ENCODE data around the gene WFS1.

WFS1 gene

DNA sequence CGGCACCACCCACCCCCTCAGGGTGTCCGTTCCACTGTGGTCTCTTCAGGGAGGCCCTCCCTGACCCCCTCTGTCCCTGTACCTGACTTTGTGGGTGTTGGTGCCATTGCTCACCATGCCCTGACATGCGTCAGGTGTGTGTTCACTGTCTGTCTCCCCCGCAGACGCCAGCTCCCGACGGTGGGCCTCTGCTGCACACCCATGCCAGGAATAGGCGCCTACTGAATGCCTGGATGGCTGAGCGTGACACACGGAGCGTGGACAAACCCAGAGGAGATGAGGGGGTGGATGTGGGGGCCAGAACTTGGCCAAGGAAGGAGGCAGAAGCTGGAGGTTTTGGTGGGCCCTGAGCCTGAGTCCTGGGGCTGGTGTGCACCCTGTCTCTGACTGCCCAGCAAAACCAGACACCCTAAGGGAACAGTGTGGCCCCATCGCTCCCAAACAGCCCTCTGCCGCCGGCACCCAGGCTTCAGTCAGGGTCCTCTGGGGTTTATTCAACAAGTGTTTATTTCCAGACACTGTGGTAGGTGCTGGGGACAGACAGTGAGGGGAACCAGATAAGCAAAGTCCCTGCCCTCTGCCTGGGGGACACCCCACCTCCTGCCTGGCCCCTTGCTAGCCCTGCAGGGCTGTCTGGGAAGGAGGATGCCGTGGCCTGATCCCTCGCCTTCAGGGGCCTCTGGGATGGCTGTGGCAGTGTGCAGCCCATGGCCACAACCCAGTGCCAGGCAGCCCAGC lies 76.9 kb downstream of the WFS1 start:
- WGBS: 93% methylated on average over 16 of the region's 16 CpGs
- Histone ChIP-seq H3K4me1 (ENCODE audit: insufficient read depth, low read length) (no peaks in the 10 kb centered on the region), H3K9me3 (ENCODE audit: insufficient read depth, low read depth, low read length) (no peaks in the 10 kb centered on the region), H3K27me3 (ENCODE audit: insufficient read depth, low read length) (no peaks in the 10 kb centered on the region), H3K27ac (ENCODE audit: low read depth, low read length) (no peak overlapping the region), H3K36me3 (ENCODE audit: insufficient read depth, low read length) (no peaks in the 10 kb centered on the region), H3K4me3 (ENCODE audit: low read length) (no peak overlapping the region), H3K9ac (ENCODE audit: low read depth, low read length) (no peak overlapping the region)

DNA sequence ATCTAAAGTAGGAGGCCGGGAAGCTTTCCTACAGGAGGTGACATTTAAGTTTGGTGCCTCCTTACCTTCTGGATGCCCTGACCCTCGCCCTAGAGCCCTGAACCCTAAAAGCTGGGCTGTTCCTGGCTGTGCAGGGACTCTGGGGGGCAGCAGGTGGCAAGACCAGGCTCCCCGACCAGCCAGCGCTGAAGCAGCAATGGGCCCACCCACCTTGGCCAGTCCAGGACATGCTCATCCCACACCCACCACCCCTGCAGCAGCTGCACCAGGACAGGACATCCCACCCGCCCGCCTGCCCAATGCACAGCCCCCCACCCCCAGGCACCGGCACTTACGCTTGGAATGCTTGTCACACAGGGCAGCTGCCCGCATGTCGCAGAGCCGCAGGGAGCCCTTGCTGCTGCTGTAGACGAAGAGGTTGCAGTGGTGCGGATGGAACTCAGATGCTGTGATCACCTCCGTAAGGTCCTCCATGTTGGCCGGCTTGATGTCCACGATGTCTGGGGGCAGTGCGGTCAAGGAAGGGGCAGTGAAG lies 77.9 kb downstream of the WFS1 start:
- Histone ChIP-seq H3K36me3 (ENCODE audit: insufficient read depth, low read length) (no peaks in the 10 kb centered on the region), H3K27ac (ENCODE audit: low read depth, low read length) (no peak overlapping the region), H3K4me3 (ENCODE audit: low read length) (no peak overlapping the region), H3K9me3 (ENCODE audit: insufficient read depth, low read depth, low read length) (no peaks in the 10 kb centered on the region), H3K27me3 (ENCODE audit: insufficient read depth, low read length) (no peaks in the 10 kb centered on the region), H3K9ac (ENCODE audit: low read depth, low read length) (no peak overlapping the region), H3K4me1 (ENCODE audit: insufficient read depth, low read length) (no peaks in the 10 kb centered on the region)
- 89% methylated on average over 17 of the region's 17 CpGs for WGBS

DNA sequence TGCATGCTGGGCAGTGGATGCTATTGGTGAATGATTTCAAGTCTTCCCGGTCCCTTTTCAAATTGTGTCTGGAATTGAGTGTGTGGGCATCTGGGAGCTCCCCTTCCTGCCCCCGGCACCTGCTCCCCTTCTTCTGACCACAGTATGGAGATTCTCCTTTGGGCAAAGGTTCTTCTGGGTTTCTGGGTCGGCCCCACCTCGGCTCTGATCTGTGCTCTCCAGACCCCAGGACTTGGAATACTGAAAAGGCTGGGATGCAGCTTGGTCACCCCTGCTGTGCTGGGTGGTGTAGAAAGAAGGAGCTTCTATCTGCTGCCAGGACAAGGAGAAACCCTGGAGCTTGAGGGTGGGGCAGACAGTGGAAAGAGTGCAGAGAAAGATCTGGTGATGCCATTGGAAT lies 78.8 kb downstream of the WFS1 start:
- Histone ChIP-seq H3K4me1 (ENCODE audit: insufficient read depth, low read length) (no peaks in the 10 kb centered on the region), H3K9me3 (ENCODE audit: insufficient read depth, low read depth, low read length) (no peaks in the 10 kb centered on the region), H3K4me3 (ENCODE audit: low read length) (no peak overlapping the region), H3K36me3 (ENCODE audit: insufficient read depth, low read length) (no peaks in the 10 kb centered on the region), H3K27me3 (ENCODE audit: insufficient read depth, low read length) (no peaks in the 10 kb centered on the region), H3K27ac (ENCODE audit: low read depth, low read length) (no peak overlapping the region), H3K9ac (ENCODE audit: low read depth, low read length) (no peak overlapping the region)
- 89% methylated on average over 4 of the region's 4 CpGs for WGBS

DNA sequence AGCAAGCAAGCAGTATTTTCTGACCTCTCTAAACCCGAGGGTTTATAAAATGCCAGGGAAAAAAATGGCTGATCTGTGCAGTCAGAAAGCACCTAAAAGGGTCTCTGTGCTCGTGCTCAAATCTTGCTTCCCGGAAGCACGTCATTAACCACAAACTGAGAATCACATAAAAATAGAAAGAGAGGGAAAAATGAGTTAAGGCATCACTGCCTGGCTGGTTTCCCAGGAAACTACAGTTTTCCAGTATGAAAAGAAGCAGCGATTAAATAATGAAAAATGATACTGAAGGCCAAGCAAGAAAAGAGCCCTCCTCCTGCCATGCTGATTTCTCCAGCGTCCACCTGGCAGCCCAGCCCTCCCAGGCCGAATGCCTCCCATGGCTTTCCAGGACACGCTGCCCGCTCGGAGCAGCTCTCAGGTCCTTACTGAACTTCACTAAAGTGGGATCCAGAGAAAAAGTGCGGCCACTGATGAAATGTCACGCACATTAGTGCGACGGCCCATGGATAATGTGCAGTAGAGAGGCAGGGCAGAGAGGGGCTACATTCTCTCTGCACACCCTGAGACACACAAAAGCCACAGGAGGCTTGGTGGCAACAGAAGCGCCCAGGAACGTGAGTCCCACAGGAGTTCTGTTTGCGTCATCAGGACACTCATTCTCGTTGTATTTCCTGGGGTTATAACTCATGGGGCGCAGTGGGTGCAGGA lies 80.4 kb downstream of the WFS1 start:
- Histone ChIP-seq H3K9me3 (ENCODE audit: insufficient read depth, low read depth, low read length) (no peaks in the 10 kb centered on the region), H3K27ac (ENCODE audit: low read depth, low read length) (no peak overlapping the region), H3K9ac (ENCODE audit: low read depth, low read length) (no peak overlapping the region), H3K27me3 (ENCODE audit: insufficient read depth, low read length) (no peaks in the 10 kb centered on the region), H3K36me3 (ENCODE audit: insufficient read depth, low read length) (no peaks in the 10 kb centered on the region), H3K4me1 (ENCODE audit: insufficient read depth, low read length) (no peaks in the 10 kb centered on the region), H3K4me3 (ENCODE audit: low read length) (no peak overlapping the region)
- 91% methylated on average over 17 of the region's 19 CpGs for WGBS

DNA sequence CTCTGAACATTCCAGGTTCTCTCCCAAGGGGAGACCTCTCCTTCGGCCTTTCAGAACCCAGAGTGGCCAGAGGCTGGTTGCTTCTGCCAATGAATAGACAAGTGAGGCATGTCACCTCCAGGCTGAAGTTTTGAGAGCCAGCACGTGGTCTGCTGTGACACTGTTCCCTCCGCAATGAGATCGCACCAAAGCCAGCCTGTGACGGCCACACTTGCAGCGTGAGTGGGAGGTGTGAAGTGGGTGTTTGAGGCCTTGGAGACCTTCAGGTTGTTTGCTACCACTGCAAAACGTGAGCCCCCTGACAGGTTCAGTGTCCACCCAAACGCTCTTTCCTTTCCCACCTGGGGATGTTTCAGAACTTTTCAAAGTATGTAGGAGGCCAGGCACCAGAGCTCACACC lies 81.0 kb downstream of the WFS1 start:
- no peaks in the 10 kb centered on the region for H3K27me3 ChIP-seq (ENCODE audit: insufficient read depth, low read length)
- 93% methylated on average over 8 of the region's 8 CpGs for WGBS
- no peaks in the 10 kb centered on the region for H3K9me3 ChIP-seq (ENCODE audit: insufficient read depth, low read depth, low read length)
- no peak overlapping the region for H3K4me3 ChIP-seq (ENCODE audit: low read length)
- no peaks in the 10 kb centered on the region for H3K4me1 ChIP-seq (ENCODE audit: insufficient read depth, low read length)
- H3K9ac ChIP-seq (ENCODE audit: low read depth, low read length): no peak overlapping the region
- H3K36me3 ChIP-seq (ENCODE audit: insufficient read depth, low read length): no peaks in the 10 kb centered on the region
- no peak overlapping the region for H3K27ac ChIP-seq (ENCODE audit: low read depth, low read length)

DNA sequence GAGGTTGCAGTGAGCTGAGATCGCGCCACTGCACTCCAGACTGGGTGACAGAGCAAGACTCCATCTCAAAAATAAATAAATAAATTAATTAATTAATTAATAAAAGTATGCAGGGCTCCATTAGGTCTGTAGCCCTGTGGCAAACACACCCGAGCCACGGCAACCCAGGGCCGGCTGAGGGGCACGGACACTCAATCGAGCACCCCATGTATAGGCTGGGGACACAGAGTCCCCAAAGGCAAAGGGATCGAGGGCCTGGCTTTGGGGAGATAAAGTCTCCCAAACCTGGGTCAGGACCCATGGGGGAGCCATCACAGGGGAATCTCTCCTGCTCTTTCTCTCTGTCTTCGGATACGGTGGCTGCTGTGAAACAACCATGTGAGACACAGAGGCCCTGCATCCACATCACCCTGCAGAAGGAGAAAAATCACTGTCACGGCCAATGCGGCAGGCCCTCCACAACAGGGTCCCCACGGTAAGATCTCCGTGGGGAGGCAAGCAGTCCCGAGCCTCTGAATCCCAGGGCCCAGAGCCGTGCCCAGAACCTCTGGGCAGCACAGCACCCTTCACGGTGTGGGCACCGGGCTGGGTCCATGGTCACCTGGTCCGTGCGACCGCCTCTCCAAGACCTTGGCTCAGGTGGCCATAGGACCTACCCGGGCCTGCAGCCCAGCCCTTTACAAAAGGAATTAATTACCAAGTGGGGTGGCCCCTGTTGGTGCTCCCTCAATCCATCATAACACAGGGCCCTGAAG lies 81.8 kb downstream of the WFS1 start:
- Histone ChIP-seq H3K4me3 (ENCODE audit: low read length) (no peak overlapping the region), H3K36me3 (ENCODE audit: insufficient read depth, low read length) (no peaks in the 10 kb centered on the region), H3K27me3 (ENCODE audit: insufficient read depth, low read length) (no peaks in the 10 kb centered on the region), H3K9me3 (ENCODE audit: insufficient read depth, low read depth, low read length) (no peaks in the 10 kb centered on the region), H3K4me1 (ENCODE audit: insufficient read depth, low read length) (no peaks in the 10 kb centered on the region), H3K9ac (ENCODE audit: low read depth, low read length) (no peak overlapping the region), H3K27ac (ENCODE audit: low read depth, low read length) (no peak overlapping the region)
- WGBS: 96% methylated on average over 20 of the region's 22 CpGs

DNA sequence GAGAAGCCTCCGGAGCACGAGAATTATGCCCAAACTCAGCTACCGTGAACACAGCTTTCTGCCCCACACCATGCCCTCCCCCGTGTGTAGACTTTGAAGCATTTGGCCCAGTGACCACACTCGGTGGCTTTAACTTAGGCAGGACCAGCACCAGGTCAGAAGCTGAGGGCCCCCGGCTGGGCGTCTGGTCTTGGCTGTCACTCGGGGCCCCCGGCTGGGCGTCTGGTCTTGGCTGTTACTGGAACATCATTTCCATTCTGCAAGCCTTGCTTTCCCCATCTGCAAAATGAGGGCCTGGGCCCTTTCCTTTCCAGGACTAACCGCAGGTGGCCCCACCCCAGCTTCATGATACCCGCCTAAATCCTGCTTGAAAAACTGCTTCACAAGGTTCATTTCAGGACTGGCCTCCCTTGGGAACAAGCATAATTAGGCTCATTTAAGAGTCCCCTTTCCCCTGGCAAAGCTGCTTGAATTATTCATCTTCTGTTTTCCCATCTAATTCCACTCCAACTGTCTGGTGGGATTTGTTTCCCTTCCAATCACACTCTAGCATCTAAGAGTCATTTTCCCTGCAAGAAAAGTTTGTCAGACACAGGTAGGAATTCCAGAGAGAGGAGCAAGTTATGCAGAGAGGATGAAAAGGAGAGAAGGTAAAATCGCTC lies 82.5 kb downstream of the WFS1 start:
- Histone ChIP-seq H3K36me3 (ENCODE audit: insufficient read depth, low read length) (no peaks in the 10 kb centered on the region), H3K9ac (ENCODE audit: low read depth, low read length) (no peak overlapping the region), H3K4me1 (ENCODE audit: insufficient read depth, low read length) (no peaks in the 10 kb centered on the region), H3K4me3 (ENCODE audit: low read length) (no peak overlapping the region), H3K27ac (ENCODE audit: low read depth, low read length) (no peak overlapping the region), H3K27me3 (ENCODE audit: insufficient read depth, low read length) (no peaks in the 10 kb centered on the region), H3K9me3 (ENCODE audit: insufficient read depth, low read depth, low read length) (no peaks in the 10 kb centered on the region)
- WGBS: 83% methylated on average over 13 of the region's 13 CpGs
